Activated CD4-positive, alpha-beta T cell treated with anti-CD3 and anti-CD28 coated beads for 48 hours (primary cell): ENCODE data around the gene IFFO2.

Source experiments
- DNase-seq: peaks from one replicate; pipeline ENCODE4 v3.0.0-alpha.2; 2020

IFFO2 gene

DNA sequence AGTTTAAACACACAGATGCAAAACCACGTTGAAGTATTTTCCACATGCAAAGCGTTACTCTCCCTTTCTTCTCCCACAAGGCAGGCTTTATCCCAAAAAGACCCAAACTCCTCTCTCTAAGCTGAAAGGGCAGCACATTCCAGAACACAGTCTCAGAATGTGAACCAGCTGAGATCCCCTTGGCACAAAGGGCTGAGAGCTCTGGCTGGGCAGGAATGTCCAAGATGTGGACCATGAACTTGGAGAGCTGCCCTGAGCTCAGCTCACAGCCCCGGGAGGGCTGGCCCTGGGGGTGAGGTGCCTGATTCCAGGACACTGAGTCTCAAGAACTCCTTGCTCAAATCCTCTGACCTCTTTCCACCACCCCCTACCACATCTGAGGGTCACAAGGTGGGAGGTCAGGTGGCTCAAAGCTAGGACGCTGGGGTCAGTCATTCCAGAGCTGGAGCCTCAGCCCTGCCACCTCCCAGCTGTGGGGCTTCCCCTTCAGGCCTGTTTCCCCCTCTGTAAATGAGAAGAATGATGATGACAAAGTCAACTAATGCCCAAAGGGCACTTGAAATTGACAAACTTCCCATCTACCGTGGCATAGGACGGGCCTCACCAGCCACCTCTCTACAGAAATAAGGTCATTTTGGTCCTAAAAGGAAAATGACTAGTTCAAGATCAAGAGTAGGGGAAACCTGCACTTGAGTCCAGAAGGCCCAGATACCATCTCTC is 65.6 kb downstream of the IFFO2 start:
- DNase-seq = no peak

DNA sequence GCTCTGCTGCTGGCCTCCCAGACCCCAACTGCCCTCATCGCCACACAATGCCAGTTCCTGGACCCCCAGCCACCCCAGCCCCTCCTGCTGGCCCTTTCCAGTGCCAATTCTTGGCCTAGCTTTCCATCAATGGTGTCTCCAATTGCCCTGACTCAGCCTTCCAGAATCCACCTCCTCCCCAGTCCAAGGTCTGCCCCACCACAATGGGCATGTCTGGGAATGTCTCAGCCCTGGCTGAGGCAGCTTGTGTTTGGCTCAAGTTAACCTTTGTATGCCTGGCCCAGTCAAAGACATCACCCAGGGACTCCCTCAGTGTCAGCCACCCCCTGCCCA is 70.5 kb downstream of the IFFO2 start:
- no peak for DNase-seq

DNA sequence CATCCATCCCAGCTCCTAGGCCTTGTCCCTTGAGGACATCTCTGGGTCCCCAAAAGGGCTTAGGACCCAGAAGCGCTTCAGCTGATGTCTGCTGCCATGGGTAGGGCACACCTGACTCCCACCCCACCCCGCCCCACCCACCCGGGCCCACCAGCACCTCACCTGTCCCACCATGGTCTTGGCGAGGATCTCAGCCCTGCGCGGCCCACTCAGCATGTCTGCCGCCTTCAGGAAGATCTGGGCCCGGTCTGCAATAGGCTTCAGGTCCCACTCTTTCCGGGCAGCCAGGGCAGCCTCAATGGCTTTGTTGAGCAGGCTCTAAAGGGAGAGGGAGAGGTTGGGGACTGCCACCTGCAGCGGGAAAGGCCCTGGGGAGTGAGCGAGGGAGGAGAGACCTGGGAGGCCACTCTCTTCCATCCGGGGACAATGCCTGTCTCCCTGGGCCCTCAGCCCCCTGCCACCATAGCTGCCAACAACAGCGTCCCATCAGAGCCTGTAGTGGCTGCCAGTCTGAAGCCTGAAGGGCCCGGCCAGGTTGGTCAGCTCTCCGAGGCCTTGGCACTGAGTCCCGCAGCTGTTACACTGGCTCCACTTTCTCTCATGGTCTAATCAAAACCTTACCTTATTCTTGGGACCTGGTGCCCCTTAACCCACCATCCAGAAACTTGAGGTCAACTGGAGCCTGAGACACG is 71.0 kb downstream of the IFFO2 start:
- no peak for DNase-seq

DNA sequence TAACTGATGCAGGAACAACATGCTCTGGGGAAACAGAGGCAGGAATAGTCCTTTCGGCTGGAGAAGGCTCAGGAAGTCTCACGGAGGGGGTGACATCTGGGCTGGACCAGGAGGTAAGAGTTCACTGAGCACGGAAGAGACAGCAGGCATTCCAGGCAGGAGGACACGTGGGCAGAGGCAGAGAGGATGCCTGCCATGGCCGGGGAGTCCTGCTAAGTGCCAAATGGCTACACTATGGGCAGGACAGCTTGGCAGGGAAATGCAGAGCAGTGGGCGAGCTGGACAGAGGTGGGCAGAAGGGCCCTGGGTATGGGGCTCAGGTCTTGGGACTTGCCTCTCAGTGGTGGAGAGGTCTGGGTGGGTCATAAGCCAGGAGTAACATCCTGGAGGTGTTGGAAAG is 71.7 kb downstream of the IFFO2 start:
- no peak for DNase-seq

DNA sequence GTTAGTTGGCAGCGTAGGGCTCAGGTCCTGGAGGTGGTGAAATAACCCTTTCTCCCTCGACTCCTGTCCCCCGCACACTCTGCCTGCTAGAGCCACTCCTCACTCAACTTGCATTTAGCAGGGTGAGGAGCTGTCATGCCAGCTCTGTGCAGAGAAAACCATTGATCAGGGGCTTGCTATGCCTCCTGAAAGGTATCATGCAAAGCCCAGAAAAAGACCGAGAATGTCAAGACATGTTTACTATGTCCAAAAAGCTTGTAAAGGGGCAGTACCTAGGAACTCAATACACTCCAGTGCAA is 72.1 kb downstream of the IFFO2 start:
- DNase-seq = no peak

DNA sequence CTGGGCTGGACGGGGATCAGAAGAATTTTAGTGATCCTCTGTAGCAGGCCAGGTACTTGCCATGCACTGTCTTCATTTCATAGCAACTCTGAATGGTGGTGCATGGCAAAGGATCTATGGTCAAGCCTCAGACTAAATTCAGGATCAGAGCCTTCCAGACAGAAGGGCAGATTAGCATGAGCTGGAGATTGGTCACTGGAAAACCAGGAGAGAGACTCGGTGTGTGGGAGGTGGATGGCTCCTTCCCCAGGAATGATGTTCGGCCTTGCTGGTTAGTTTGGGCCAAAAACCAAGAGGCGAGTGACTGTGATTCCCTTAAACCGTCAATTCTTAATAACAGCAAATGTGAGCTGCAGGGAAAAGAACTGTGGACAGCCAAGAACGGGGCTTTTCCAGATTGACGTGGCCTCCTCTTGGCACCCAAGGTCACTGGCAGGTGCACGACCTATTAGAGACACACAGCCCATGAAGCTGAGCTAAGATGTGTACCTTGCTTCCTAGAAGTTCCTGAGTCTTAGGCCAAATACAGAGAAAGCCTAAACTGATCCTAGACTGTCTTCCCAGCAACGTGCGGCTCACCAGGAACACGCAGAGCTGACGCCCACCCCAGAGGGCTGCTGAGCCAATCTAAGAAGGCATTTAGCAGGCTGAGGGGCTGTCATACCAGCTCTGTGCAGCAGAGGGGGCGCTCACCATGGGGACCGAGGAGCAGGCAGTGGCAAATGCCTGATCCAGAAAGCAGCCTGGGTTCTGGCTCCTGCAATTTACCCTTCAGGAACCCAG is 72.6 kb downstream of the IFFO2 start:
- peak; percentile 83 for DNase-seq

DNA sequence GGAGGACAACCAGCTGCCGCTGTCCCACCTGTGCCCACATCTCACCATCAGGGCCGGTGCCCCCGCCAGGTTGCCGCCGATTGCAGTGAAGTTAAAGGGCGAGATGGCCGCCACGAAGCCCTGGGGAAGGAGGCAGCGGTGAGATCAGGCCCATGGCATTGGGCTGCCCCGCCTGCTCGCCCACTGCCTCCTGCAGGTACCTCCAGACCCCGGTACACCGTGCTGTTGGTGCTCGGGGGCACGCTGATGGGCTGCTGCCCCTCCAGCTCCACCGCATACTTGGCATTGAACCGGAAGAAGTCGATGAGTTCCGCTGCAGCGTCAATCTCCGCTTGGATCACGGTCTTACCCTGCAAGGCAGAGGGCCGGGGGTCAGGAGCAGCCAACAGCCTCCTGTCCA is 73.4 kb downstream of the IFFO2 start:
- no peak for DNase-seq

DNA sequence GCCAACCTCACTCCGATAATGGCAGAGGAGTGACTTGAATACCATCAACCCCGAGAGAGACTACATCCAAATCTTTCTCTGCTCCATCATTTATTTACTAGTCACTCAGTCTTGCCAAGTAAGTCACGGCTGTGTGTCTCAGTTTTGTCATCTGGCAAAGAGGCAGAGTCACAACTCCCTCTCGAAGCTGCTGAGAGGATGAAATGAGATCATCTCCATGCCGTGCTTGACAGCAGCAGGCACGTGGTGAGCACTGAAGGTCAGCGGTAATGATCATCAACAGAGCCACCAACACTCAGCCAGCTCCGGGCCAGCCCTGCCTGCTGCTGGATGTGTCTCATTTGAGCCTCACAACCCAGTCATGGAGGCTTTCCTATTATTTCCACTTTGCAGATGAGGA is 74.0 kb downstream of the IFFO2 start:
- no peak for DNase-seq

DNA sequence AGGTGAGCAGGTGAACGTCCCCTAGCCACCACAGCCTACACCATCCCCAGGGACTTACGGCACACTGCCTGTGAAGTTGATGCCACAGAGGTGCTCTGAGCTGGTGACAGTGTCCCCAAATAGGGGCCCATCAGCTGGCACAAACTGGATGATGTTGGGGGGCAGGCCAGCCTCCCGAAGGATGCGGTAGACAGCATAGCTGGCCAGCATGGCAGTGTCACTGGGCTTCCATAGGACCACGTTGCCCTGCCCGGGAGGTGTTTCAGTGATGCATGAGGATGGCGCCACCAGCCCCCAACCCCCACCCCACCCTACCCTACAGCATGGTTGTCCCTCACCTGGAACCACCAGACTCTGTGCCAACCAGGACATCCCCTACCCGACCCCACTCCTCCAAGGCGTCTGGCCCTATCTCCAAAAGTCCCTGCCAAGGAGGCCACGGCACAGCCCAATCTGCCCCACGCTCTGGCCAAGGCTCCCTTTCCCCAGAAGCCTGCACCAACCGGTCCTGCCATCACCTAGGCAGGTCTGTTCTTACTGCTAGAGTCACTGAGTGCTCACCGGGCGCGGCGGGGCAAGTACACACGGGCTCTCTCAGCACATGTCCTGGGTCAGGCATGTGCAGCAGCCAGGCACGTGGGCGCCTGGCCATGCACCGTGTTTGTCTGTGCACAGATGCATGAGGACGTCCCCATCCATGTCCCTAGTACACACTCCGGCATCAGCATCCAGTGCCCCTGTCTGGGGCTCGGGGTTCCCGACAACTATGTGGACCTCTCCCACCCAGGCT is 74.6 kb downstream of the IFFO2 start:
- DNase-seq = no peak

DNA sequence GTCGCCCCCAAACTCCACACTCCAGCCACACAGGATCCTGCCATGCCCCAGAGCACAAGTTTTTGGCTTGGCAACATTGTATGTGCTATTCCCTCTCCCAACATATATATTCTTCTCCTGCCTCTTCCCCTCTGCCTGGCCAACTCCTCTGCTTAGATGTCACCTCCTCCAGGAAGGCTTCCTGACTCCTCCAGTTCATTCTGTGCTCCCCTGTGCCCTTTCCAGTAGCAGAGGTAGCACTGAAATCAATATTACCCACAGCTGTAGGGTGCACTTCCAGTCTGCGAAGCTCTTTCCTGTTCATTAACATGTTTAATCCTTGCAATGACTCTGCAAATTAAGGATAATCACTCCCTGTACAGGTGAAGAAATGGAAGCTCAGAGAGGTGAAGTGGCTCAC is 75.3 kb downstream of the IFFO2 start:
- DNase-seq = no peak

DNA sequence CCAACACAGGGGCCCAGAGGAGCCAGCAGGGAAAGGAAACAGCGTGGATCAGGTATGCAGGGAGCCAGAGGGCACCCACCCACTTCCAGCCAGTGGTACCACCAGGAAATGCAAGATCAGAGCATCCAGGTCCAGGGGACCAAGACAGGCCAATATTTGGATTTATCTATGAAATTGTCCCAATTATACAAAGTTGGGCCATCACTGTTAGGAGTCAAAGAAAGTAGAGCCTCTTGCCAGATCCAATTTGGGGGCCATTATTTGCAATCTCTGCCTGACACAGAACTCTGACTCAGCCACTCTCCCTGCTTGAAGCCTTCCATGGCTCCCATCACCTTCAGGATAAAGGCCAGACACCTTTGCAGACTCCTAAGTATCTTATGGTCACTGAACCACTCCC is 75.9 kb downstream of the IFFO2 start:
- DNase-seq = no peak

DNA sequence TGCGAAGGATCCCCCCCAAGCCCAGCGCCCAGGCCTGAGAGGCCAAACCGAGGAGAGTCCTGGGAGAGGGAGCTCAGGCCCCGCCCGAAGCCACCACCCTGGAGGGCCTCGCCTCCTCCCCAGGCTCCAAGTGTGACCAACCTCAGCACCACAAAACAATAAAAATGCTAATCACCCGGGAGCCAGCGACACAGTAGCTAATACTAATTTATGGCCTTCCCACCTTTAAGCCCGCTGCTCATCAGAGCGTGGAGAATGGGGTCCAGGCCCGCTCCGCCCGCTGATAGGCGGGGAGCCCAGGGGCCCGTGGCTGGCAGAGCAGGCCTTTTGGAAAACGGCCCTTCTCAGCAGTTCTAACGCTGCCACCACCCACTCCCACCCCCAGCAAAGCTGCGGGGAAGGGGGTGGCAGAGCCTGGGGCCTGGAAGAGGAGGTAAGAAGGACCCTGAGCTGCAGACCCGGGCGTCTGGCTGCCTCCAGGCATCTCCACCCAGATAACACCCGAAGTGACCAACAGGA is 76.6 kb downstream of the IFFO2 start:
- no peak for DNase-seq

DNA sequence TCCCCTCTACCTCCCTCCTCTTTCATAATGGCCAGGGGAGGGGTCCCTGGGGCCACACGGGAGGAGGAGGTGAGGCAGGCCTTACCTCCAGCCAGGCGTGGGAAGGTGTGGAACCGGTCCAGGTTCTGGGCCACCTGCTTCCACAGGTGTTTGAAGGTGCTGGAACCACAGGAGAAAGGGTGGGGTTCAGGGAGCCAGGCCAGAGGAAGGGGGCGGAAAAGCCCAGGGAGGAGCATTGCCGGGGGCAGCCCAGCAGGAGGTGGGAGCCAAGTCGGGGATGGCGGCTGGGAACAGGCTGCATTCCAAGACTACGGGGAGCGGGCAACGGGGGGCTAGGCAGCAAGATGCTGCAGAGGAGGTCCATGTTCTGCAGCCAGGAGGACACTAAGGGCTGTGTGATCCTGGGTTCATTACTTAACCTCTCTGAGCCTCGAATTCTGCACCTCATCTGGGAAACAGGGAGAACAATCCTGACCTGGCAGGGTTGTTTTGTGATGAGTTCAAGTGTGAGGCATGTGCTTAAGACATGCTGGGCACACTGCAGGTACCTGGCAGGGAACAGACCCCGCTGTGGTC is 77.2 kb downstream of the IFFO2 start:
- no peak for DNase-seq

DNA sequence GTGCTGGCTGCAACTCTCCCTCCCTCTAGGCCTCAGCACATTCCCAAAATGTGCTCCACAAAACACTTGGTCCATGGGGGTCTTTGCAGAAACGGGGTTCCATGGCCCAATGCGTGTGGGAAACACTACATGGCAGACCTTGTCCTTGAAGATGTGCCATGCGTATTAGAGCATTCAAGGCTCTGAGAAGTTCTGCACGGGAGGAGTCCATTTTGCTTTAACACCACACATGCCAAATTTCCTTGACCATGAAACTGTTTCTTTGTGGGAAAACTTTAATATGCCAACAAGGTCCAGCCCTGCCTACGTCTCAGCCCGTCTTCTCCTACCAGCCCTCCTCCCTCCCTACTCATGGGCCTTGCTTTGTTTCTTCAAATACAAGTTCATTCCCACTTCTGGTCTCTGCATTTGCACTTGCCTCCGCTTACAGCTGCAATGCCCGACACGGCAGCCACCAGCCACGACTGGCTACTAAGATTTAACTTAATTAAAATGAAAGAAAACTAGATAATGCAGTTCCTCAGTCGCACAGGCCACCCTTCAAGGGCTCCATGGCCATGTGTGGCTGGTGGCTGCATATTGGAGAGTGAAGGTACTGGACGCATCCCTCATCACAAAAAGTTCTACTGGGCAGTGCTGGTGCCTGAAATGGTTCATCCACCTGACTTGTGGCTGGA is 77.8 kb downstream of the IFFO2 start:
- DNase-seq = no peak

DNA sequence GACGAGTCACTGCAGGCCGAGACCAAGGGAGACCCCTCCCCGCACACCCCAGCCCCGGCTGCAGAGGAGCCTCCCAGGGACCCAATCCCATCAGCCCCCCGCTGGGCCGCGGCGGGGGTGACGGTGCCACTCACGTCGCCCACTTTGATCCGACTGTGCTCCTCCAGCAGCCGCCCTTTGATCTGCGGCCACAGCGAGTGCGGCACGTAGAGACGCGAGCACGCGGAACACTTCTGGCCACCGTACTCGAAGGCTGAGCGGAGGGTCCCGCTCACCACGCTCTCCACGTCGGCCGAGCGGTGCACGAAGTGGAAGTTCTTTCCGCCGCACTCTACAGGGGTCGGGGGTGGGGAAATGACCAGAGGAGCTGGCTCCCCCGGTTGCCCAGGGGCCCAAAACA is 79.2 kb downstream of the IFFO2 start:
- DNase-seq = no peak

DNA sequence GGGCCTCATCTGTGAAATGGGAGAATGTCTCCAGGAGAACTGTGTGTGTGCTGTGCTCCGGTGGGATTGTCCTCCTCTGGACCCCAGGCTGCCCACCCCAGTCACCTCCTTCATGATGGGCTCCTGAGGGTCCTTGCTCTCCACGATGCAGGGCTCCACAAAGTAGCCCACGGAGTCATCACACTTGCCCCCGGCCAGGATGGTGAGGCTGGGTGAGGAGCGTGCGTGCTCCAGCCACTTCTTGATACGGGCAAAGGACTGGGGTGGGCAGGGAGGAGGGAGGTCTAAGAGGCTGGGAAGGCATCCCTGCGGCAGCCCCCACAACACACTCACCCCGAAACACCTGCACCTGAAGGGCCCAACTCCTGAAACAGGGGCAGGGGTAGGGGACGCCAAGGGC is 80.3 kb downstream of the IFFO2 start:
- no peak for DNase-seq

DNA sequence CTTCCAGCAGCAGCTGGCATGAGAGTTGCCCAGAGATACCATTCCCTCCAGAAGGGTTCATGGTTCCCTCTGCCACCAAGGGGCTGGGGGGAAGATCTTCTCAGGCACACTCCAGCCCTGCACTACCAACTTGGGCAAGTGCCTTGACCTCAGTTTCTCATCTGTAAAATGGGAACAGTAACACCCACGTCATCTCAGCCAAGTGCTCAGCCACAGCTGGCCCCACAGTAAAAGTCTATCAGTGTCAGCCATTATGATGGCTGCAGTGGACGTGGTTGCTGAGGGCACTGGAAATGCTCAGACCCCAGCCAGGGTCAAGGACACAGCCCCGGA is 80.7 kb downstream of the IFFO2 start:
- no peak for DNase-seq

DNA sequence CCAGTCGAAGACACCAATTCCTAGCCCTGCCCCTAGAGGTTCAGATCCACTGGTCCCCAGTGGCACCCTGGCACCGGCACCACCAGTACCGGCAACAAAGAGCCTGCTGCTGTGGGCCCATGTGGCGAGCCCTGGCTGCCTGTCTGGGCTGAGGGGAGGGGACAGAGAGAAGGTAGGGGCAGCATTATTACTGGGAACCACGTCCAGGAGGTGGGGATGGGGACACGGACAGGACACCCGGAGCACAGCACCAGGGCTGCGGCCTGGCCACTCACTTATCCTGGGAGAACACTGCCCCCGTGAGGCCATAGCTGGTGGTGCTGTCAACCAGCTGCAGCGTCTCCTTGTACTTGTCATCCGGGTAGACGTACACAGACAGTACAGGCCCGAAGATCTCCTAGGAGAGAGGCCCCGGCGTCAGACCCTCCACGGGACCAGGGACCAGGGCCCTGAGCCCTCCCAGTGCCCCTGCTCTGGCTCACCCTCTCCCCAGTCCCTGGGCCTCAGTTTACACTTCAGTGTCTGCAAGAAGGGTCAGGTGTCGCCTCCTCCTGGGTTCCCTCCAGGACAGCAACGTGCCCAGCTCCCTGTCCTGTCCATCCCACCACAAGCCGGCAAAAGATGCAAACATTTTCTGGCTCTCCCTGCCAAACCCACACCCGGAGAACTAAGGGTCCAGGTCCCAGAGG is 81.2 kb downstream of the IFFO2 start:
- DNase-seq = peak; percentile 88

DNA sequence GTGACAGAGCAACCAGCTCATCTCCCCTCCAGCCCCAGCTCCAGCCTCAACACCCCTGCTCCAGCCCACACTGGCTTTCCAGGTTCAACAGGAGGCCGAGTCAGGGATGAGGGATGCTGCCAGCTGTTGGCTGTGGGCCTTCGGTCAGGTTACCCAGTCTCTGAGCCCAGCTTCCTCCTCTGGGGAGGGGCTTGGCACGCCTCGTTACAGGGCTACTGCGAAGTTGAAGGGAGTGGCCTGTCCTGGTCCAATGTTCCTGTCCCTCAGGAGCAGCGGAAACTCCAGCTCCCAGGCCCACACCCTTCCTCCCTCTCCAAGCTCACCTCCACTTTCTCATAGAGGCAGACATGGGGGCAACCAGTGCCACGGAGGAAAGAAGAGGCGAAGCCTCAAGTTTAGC is 81.9 kb downstream of the IFFO2 start:
- no peak for DNase-seq

DNA sequence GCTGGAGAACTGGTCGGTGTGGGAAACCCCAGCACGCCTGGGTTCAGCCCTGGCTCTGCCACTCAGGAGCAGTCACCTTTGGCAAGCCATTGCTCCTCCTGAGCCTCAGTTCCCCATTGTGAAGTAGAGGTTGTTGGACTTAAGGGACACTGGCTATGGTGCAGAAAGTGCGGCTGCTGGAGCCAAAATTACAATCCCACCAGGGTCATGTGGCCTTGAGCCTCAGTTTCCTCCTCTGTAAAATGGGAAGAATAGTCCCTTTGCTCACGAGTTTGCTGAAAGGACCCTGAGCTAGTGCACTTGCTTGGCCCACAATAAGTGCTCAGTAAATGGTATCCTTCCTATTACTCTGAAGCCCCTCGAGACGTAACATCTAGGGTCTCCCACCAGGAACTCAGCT is 82.4 kb downstream of the IFFO2 start:
- no peak for DNase-seq

DNA sequence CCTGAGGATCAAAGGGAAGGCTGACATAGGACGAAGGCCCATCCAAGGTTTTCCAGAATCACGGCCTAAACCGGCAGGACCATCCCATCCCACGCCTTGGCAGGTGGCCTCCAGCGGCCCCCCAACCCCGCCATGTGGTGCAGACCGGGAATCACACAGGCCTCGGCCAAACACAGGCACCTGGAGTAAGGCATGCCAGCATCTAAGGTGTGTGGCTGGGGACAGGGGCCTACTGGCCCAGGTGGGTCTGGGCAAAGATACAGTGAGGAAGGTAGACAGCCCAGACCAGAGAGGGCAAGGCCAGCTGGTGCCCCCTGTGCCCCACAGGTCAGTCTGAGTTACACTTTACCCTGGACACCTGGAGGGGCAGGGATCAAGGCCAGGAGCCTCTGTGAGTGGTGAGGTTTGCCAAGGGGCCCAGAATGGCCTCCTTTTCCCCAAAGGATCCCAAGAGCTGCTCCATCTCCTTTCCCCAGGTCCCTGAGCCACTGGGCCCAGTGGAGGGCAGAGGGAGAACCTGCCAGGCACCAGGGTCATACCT is 84.3 kb downstream of the IFFO2 start:
- no peak for DNase-seq
